ELR (cell line): ENCODE measurements around the gene GTPBP1.
A peak's percentile ranks its signal among the peaks of the same experiment; 100 is the strongest.

Source experiments
- DNase-seq: peaks from one replicate; pipeline ENCODE4 v3.0.0-alpha.2; 2015; ENCODE audit warnings: low read depth

The GTPBP1 gene

DNA sequence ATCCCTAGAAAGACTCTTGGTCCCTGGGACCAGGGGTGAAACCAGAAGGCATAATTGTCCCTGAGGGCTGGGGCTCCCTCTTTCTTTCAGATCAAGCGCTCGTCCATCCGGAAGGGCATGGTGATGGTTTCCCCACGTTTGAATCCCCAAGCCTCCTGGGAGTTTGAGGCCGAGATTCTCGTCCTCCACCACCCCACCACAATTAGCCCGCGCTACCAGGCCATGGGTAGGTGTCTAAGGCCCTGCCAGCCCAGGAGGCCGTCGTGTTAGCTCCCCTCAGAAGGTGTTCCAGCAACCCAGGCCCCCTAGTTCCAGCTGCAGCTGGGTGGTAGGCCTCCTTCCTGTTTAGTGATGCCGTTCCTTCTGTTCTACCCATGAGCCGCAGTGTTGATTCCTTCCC, 21.4 kb downstream of the GTPBP1 start:
- no peak for DNase-seq

DNA sequence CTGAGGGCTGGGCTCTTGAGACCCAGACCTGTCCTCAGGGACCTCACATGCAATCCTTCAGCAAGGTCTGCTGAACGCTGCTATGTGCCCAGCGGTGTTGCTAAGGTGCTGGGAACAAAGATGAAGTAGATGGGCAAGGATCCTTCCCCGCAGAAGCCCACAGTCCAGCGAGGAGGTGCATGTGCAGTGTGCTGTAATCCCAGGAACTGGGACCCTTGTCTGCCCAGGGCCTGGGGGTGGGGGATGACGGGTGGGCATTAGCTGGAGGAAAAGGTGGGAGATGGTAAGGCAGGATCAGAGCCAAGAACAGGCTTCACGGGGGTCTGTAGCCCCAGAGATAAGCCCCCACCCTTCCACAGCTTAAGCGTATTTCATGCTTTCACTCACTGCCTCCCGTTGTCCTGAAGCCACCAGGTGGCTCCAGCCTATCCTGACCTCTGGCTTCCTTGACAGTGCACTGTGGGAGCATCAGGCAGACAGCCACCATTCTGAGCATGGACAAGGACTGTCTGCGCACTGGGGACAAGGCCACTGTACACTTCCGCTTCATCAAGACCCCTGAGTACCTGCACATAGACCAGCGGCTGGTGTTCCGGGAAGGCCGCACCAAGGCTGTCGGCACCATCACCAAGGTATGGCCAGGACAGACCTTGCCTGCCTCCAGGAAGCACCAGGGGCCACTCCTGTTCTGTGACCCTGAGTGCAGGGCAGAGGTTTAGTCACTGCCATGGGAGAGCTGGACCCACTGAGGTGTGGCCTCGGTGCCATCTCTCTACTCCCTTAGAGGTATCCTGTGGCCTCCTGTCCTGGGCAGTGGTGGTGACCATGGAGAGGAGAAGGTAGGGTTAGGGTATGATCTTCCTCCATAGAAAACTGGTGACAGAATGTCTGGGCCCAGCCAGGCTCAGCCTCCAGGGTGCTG, 22.0 kb downstream of the GTPBP1 start:
- DNase-seq = no peak

DNA sequence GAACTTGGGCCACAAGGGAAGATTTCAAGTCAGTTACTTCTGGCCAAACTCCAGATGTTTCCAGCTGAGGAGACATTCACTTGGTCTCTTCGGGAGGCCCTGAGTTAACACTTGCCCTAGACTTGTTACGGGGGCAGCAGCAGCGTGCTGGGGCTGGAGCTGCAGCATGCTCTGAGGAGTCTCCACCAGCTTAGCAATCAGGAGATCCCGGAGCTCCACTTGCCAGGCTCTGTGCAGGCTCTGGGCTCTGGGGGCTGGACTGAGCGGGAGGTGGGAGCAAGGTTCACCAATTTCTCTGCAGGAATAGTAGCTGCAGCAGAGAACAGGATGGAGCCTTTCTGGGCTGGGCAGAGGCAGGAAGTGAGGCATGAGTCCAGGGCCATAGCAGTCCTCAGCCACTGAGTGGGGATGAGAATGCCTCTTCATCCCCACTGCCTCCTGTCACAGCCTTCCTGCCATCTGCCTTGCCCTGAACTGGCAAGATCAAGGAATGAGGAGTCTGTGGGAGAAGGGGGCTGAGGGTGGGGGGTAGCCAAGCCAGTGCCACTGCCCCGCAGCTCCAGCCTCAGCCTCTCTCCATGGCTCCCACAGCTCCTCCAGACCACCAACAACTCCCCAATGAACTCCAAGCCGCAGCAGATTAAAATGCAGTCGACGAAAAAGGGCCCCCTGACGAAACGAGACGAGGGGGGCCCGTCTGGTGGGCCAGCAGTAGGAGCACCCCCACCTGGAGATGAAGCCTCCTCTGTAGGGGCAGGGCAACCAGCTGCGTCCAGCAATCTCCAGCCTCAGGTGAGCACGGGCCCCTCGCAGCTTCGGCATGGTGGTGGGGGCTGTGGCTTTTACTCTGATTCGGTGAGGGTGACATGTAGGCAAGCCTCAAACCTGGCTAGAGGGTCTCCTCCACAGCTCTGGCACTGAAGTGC, 23.4 kb downstream of the GTPBP1 start:
- peak; percentile 28 for DNase-seq

DNA sequence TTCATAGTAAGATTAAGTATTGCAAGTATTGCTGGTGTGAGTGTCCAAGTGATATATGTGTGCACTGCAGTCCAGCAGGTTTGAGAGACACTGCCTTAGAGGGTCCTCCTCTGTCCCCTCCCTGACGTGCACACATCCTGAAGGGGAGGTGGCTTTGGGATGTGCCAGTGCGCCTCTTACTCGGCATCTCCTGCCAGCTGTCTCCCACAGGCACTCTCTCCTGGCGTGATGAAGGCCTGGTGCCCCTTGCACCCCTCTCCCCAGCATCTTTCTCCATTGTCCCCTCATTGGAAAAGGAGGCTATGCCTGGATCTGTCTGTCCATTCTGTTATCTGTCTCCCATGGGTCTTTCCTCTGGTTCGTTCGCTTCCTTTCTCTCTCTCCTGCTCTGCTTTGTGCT, 24.2 kb downstream of the GTPBP1 start:
- DNase-seq = no peak

DNA sequence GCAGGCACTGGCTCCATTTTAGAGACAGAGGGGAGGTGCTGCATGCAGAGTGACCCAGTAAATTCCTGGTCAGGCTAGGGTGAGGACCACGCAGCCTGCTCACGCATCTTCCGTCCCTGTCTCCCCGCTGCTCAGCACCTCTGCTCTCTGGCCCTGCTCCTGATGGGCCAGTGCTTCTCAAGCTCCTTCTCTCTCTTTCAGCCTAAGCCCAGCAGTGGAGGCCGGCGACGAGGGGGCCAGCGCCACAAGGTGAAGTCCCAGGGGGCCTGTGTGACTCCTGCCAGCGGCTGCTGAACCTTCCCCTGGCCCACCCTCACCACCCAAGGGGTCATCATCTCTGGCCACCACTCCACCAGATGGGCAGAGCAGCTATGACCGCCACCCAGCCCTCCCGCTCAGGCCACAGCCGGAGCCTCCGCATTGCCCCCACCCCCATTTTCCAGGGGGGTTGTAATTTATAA, 24.7 kb downstream of the GTPBP1 start:
- DNase-seq = no peak

DNA sequence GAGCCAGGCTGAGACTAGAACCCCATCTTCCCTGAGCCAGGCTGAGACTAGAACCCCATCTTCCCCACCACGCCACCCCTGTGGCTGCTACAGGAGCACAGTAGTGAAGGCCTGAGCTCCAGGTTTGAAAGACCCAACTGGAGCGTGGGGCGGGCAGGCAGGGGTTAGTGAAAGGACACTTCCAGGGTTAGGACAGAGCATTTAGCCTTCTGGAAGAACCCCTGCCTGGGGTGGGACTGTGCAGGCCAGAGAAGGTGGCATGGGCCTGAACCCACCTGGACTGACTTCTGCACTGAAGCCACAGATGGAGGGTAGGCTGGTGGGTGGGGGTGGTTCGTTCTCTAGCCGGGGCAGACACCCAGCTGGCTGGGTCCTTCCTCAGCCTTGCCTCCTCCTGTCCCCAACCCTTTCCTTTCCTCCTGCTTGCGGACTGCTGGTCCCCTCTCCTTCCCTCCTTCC, 26.0 kb downstream of the GTPBP1 start:
- DNase-seq = no peak

DNA sequence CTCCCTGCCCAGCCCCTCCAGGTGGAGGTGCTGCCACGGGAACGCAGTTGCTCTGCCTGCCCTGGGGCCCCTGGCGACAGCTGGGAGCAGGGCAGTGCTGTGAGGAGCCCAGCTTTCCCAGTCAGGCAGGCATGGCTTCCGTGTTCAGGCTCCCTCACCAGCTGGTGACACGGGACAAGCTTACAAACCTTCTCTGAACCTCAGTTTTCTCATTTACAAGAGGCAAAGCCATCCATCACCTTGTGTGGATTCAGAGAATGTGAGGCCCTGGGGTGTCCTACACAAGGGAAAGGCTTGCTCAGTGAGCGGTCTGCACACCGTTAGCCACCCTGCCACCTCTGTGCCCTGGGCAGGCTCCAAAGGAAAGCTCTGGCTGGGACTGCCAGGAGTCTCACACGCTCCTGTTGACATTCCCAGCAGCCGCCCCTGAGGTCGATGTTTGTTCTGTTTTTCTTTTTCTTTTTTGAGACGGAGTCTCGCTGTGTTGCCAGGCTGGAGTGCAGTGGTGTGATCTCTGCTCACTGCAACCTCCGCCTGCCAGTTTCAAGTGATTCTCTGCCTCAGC, 26.6 kb downstream of the GTPBP1 start:
- no peak for DNase-seq

DNA sequence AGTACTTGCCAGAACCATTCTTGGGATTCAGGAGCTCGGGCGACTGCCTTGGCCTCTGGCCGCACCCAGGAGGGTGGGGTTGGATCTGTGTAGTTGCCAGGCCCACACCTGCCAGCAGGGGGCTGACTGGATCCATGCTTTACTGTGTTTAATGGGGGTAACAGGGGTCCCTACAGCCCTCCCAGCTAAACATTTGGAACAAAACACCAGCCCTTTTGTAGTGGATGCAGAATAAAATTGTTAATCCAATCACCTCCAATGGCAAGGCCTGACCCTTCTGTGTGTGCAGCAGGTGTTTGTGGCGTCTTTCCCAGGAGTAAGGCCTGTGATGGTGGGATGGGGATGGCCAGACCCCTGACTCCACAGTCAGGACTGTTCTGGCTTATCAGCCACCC, 27.6 kb downstream of the GTPBP1 start:
- peak; percentile 52 for DNase-seq

DNA sequence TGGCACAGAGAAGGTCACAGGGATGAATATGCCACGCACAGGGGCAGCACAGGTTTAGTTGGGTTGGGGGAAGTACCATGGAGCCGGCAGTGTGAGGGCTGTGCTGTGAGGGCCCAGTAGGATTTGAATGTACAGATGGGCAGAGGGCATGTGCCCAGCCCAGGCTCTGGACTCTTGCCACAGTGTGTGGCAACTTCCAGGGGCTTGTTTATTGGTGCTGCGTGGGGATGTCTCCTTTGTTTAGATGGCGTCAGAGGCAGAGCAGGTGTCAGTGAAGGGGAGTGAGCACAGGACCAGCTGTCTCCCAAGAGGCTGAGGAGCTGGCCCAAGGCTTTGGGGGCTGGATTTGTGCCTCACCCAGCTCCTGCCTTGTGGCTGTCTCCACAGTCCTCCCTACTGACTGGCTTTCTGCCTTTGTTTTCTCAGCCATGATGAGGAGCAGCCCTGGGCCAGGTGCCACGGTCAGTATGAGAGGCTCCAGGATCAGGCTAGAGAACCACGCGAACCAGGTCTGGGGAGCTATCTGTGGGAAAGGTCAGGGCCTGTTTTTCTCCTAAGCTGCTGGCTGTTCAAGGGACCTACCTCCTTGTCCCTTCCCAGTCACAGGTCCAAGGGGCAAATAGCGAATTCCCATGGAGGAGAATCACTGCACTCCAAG, 28.1 kb downstream of the GTPBP1 start:
- no peak for DNase-seq

DNA sequence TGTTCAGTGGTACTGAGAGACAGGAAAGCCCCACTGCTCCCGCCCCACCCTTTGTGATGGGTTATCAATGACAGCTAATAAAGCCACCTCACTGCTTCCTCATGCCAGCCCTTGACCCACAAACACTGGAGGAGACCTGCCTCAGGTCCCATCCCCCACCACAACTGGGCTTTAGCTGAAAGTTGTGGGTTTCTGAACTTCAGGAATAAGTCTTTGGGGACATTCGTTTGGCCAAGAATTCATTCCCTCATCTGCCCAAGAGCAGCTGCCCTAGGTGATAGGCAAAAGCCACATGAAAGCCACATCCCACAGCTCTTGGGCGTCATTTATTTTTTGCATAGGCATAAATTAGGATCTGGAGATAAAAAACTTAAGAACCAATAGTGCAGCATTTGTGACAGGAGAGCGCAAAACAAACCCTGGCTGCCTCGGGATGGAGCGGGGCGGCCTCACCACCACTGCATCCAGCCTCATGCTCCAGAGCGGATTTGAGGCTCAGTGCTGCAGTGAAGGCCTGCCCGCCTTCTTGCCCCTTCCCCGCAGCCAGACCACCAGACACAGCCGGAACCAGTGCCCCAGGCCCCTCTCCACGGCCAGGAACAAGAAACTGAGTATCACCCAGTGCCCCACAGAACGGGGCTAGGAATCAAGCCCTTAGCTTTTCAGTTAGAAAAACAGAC, 28.8 kb downstream of the GTPBP1 start:
- no peak for DNase-seq

DNA sequence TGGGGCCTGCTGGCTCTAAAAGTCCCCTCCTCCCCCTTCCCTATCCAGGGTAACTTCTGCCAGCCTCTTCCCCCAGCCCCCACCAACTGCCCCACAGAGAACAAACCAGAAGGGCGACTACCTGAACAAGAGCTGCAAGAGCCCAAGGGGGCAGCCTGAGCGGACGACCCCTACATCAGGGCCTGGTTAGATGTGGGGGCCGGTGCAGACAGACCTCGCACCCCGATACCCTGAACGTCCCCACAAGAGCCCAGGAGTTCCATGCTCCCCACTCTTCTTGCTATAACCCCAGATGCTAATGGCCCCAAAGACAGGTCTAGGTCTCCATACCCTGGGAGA, 29.4 kb downstream of the GTPBP1 start:
- DNase-seq = no peak

DNA sequence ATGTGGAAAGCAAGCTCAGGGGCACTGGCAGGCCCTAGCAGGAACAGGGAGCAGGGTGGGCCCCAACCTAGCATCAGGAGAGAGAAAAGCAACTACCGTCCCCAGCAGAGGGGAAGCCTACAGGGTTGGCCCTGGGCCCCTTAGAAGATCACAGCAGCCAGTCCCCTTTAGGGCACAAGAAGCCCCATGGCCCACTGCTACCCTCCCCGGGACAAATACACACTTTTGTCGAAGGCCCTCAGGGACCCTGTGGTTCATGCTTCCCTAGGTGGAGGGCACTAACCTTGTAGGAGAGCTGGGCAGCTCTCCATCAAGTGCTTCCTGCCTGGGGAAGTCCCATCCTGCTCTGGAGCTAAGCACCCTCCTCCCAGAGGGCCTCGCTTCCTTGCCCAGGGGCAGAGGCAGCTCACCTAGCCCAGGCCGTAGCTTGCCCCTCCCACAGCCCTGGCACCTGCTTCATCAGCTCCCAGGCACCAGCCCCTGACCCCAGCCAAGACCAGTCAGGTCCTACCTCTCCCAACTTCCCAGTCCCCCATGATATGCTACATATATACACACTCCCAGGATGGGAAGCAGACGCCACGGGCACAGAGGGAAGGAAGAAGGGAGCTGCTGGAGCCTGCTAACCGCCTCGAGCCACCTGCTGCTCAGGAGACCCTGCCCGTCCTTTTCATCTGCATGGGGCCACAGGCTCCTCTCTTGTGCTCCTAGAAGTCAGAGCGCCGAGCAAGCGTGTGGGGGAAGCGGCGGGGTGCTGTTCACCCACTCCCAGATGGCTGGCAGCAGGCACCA, 29.9 kb downstream of the GTPBP1 start:
- no peak for DNase-seq

DNA sequence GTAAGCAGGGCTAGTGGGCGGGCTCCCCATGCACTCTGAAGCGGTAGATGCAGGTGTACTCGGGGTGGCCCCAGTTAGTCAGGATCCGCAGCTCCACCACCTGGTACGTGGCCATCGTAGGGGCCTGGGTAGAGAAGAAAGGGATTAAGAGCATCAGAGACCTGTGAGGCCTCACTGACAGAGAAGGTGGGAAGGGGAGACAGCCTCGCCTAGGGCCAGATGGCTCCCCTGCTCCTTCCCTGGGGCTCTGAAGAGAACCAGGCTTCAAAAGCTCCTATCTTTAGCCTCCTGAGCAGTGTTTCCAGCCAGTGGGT, 30.5 kb downstream of the GTPBP1 start:
- no peak for DNase-seq

DNA sequence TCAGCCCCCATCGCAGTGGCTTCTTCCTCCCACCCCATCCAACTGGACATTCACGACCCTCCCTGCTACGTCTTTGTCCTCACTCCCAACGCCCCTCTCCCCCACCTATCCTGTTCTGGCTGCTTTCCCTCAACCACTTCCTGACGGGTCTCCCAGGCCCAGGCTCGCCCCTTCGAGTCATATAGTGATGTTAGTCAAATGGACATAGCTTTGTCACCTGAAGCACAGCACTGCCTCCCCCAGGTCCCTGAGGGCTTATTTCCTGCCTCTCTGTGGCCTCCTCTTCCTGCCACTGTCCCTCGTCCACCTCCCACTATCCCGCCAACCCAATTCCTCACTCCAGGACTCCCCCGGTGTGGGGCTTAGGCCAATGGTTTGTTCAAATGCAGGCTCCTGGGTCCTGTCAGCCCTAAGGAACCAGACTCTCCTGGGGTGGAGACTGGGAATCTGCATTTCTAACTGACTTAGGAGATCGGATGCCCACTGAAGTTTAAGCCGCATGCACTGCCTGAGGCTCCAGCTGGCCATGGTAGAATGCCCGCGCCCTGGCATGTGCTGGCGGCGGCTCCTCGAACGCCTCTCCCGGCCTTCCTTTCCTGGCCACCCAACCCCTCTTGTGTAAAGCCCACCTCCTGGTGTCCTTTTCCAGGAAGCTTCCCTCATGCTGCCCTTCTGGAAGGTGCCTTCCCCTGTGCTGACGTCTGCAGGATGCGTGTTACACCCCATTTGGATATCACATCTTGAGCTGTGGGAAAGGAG, 31.7 kb downstream of the GTPBP1 start:
- peak; percentile 48 for DNase-seq

DNA sequence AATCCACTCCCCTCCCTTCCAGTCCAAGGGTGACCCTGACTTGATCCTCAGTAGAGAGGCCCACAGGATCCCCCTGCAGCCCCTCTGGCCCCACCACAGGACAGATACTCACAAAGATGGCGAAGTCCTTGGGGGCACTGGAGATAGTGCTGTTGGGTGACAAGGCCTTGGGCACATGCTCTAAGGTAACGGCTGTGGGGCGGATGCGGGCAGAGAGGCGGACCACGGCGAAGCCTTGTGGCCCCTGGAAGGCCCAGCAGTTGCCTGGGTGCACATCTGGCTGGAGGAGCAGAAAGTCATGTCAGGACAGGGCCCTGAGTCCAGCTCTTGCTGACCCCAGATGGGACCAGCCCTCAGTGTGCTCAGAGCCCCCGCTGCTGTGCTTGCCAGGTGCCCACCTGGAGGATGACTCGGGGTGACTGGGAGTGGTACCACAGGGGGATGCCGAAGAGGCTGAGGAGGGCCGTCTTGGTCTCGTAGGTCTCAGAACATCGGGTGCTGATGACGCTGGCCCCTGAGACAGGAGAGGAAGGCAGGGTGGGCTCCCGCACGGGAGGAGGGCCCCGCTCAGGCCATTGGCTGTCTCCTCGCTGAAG, 32.8 kb downstream of the GTPBP1 start:
- DNase-seq = no peak

DNA sequence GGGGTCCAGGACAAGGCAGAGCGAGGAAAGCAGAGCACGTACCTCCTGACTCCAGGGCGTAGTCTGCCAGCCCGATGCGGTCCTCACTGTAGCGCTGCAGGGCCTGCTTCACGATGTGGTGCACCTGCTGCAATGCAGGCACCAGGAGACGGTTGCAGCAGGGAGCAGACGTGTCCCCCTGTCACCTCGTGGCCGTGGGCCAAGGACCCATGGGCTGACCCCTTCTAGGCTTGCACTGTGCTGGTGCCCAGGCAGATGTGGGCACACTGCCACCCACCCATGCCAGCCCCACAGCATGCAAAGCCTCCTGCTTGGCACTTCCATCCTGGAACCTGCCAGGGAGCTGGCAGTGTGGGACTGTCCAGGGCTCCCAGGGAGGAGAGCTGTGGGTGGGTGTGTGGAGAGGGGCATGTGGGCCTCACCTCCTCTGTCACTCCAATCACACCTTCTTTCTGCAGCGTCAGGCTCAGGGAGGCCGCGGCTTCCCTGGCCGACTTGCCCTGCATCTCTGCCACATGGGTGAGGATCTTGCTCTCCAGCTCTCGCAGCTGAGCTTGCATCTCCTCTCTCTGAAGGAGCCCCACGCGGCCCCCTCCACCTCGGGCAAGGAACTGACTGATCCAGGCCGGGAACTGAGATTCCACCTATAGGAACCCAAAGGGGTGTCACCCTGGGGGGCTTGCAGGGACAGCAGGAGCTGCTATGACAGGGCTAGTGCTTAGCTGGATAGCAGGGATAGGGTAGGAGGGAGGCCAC, 33.7 kb downstream of the GTPBP1 start:
- DNase-seq = no peak

DNA sequence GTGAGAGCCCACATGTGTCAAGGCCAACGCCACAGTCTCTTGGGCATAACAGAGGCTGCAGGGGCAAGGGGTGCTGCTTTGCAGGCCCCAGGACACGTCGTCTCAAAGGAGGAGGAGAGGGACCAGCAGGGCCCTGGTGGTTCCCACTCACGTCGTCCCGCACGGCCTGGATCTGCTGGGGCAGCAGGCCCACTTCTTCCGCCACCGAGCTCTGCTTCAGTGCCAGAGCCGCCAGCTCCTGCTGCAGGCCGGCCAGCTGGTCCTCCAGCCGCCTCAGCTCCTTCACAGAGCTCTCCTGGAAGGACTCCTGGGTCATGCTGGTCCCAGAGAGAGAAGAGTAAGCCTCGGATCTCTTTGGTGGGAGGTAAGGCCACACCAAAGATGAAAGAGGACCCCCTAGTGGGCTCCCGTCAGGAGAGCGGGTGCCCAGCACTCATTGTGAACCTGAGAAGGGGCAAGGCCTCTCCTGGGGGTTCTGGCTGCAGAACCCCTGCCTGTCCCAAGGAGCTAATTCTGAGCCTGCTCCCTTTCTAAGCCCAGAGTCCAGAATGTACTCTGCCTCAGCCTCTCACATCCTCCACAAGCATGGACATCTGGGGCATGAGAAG, 34.5 kb downstream of the GTPBP1 start:
- no peak for DNase-seq

DNA sequence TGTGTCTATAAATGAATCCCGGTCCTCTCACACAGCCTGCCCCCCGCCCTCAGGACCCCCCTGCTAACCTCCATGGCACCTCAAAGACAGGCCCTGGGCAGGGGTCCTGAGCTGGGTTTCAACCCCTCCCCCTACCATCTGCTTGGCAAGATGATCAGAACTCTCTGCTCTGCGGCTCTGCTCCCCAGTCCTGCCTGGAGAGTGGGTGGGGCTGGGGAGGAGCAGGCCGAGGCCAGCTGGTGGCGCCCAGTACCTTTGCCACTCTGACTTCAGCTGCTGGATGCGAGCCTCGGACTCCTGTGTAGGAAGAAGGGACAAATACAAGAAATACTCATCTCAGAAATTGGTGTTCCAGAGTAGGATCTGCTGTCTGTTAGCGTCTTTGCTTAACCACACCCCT, 35.0 kb downstream of the GTPBP1 start:
- no peak for DNase-seq
